A549 (cell line): ENCODE results near the gene S100A9.

Experiments
- BCL3 ChIP-seq: fragments of >200 bp; sonication (Bioruptor Twin); formaldehyde crosslinking; IDR thresholded peaks from 3 replicates; pipeline ENCODE4 v1.6.1; 2016
- BHLHE40 ChIP-seq: IDR thresholded peaks from 2 replicates; pipeline ENCODE4 v1.6.1; 2012; ENCODE audit warnings: low read depth, low read length, inconsistent platforms
- CTCF ChIP-seq: fragments of >200 bp; sonication (Bioruptor Twin); formaldehyde crosslinking; IDR thresholded peaks from 3 replicates; pipeline ENCODE4 v1.5.1; 2016
- EHMT2 ChIP-seq: fragments of 200-600 bp; sonication (generic); IDR thresholded peaks from 2 replicates; pipeline ENCODE4 v1.6.1; 2016; ENCODE audit warnings: antibody characterized with exemption, low read depth, mild to moderate bottlenecking, moderate library complexity
- EP300 ChIP-seq, 2 experiments: fragments of >200 bp; sonication (Bioruptor Twin); formaldehyde crosslinking; IDR thresholded peaks; 2 replicates in 1 of 2; 3 replicates in 1 of 2; pipeline ENCODE4 v1.6.1; 2016 to 2017
- JUN ChIP-seq, 2 experiments: fragments of >200 bp; sonication (Bioruptor Twin); formaldehyde crosslinking; IDR thresholded peaks; 2 replicates in 1 of 2; 3 replicates in 1 of 2; pipeline ENCODE4 v1.6.1; 2016 to 2017
- MAFK ChIP-seq: fragments of 450-650 bp; IDR thresholded peaks from 2 replicates; pipeline ENCODE4 v1.6.1; 2014; ENCODE audit not compliant: partially characterized antibody
- MAX ChIP-seq: IDR thresholded peaks from 2 replicates; pipeline ENCODE4 v1.6.1; 2012
- POLR2A ChIP-seq: IDR thresholded peaks from 2 replicates; pipeline ENCODE4 v1.6.1; 2012; ENCODE audit warnings: mild to moderate bottlenecking, low read length
- RAD21 ChIP-seq, 2 experiments: fragments of >200 bp in 1 of 2; sonication (Bioruptor Twin) in 1 of 2; formaldehyde crosslinking in 1 of 2; IDR thresholded peaks in 1 of 2; conservative IDR thresholded peaks in 1 of 2; 2 replicates in 1 of 2; 3 replicates in 1 of 2; pipeline ENCODE4 v1.6.1; 2012 to 2018; ENCODE audit warnings: inconsistent platforms in 1 of 2
- REST ChIP-seq: fragments of 200-600 bp; sonication (generic); IDR thresholded peaks from 2 replicates; pipeline ENCODE4 v1.6.1; 2016; ENCODE audit warnings: antibody characterized with exemption, mild to moderate bottlenecking, moderate library complexity
- SMC3 ChIP-seq: fragments of >200 bp; sonication (Bioruptor Twin); formaldehyde crosslinking; IDR thresholded peaks from 3 replicates; pipeline ENCODE4 v1.6.1; 2018; ENCODE audit warnings: inconsistent platforms
- SREBF2 ChIP-seq: fragments of 450-650 bp; IDR thresholded peaks from 2 replicates; pipeline ENCODE4 v1.6.1; 2014; ENCODE audit warnings: mild to moderate bottlenecking, moderate library complexity
- USF2 ChIP-seq: fragments of 450-650 bp; IDR thresholded peaks from 2 replicates; pipeline ENCODE4 v1.6.1; 2014; ENCODE audit warnings: antibody characterized with exemption

- TF ChIP-seq EP300 (IDR thresholded peaks at IDR 0.05) (no peak), CTCF (no peak), JUN (IDR thresholded peaks at IDR 0.05) (no peak), BCL3 (no peak), POLR2A (no peak), MAFK (no peak), RAD21 (conservative IDR thresholded peaks at IDR 0.05 in 1 of 2, IDR thresholded peaks at IDR 0.05 in 1 of 2) (no peak), SREBF2 (no peak), MAX (no peak), EHMT2 (no peak), SMC3 (no peak), USF2 (no peak), REST (no peak), BHLHE40 (no peak)
Observed at GRCh38 chr1:153389401-153389800, 31.7 kb downstream of the S100A9 start.
